Dermis blood vessel endothelial cell (primary cell): ENCODE results near the gene TRAPPC4. TPM values are rescaled to one million over a fixed set of nuclear protein-coding genes. Genes with fewer than 3 reads are reported as not detected.

Experiments used
- total RNA-seq: library from RNA; depleted of rRNA; stranded (reverse); fragments of >200 nt; gene quantifications from 2 replicates; pipeline ENCODE4 v1.2.3, GENCODE V29; 2014

Gene TRAPPC4
- total RNA-seq, 1 donor from 2014 or later: 116 TPM

Other genes starting within 250 kb of the TRAPPC4 start
- gene DDX6, start 227.6 kb upstream of the TRAPPC4 start, total RNA-seq: 131 and 184 TPM in 2 replicates
- gene CXCR5, start 134.9 kb upstream of the TRAPPC4 start, total RNA-seq: not detected in 2 replicates
- gene BCL9L, start 92.8 kb upstream of the TRAPPC4 start, total RNA-seq: 7.1 and 18.8 TPM in 2 replicates
- not detected in 2 replicates for gene UPK2, start 62.5 kb upstream of the TRAPPC4 start, total RNA-seq
- gene FOXR1, start 47.0 kb upstream of the TRAPPC4 start, total RNA-seq: not detected in 2 replicates
- gene CENATAC, start 20.6 kb upstream of the TRAPPC4 start, total RNA-seq: 9.7 and 21.6 TPM in 2 replicates
- gene RPS25, start 423 bp upstream of the TRAPPC4 start, total RNA-seq: 1,092 and 1,791 TPM in 2 replicates
- gene SLC37A4, start 12.1 kb downstream of the TRAPPC4 start, total RNA-seq: 18.4 and 27.3 TPM in 2 replicates
- gene HYOU1, start 38.4 kb downstream of the TRAPPC4 start, total RNA-seq: 194 and 353 TPM in 2 replicates
- gene VPS11, start 49.1 kb downstream of the TRAPPC4 start, total RNA-seq: 24.6 and 25.7 TPM in 2 replicates
- gene HMBS, start 66.1 kb downstream of the TRAPPC4 start, total RNA-seq: 3.4 and 11.2 TPM in 2 replicates
- gene DPAGT1, start 83.1 kb downstream of the TRAPPC4 start, total RNA-seq: 21.3 and 50.6 TPM in 2 replicates
- 2.2 and 5.6 TPM in 2 replicates for gene C2CD2L, start 88.6 kb downstream of the TRAPPC4 start, total RNA-seq
- 14.8 and 19.2 TPM in 2 replicates for gene HINFP, start 102.8 kb downstream of the TRAPPC4 start, total RNA-seq
- 0.05 and 0.17 TPM in 2 replicates for gene ABCG4, start 130.3 kb downstream of the TRAPPC4 start, total RNA-seq
- 18.4 and 22.0 TPM in 2 replicates for gene NLRX1, start 150.0 kb downstream of the TRAPPC4 start, total RNA-seq
- gene NHERF4, start 166.7 kb downstream of the TRAPPC4 start, total RNA-seq: not detected in 2 replicates
- gene CBL, start 187.6 kb downstream of the TRAPPC4 start, total RNA-seq: 13.8 and 22.8 TPM in 2 replicates